CD4-positive, alpha-beta T cell (primary cell): ENCODE data around the gene CLRN1. TPM values are rescaled to one million over a fixed set of nuclear protein-coding genes. Genes with fewer than 3 reads are reported as not detected.

Experiments
- ATAC-seq: fragments of 200-7000 bp; cut with Tn5 transposase; one replicate; pipeline ENCODE4 v1.10.0; 2022; ENCODE audit warnings: mild to moderate bottlenecking; ENCODE audit not compliant: poor library complexity
- CTCF ChIA-PET: fragments of 350-600 bp; sonication (Branson Sonifier 250); formaldehyde crosslinking; loops from one replicate; lab custom pipeline; 2021; ENCODE audit warnings: antibody characterized with exemption, inconsistent platforms; lab: Charles Lee
- POLR2A ChIA-PET: fragments of 350-600 bp; sonication (Branson Sonifier 250); formaldehyde crosslinking; loops from one replicate; lab custom pipeline; 2021; ENCODE audit warnings: antibody characterized with exemption, inconsistent platforms; lab: Charles Lee
- DNase-seq, 14 experiments: peaks; one replicate each; pipeline ENCODE4 v3.0.0-alpha.2; 2013 to 2020; ENCODE audit warnings: mixed read lengths in 2 of 14
- H3K27ac ChIP-seq, 2 donors: one replicate each; pipeline versions ENCODE4 v1.5.1 to v1.7.0; 2013; ENCODE audit warnings: low read length in 2 of 2, low read depth in 1 of 2, mild to moderate bottlenecking in 1 of 2
- H3K27me3 ChIP-seq, 2 experiments: 1 replicate in 1 of 2; 2 replicates in 1 of 2; pipeline versions ENCODE4 v1.6.1 to v1.7.0; 2013; ENCODE audit warnings: low read length in 2 of 2, control low read depth in 1 of 2, mild to moderate bottlenecking in 1 of 2, moderate library complexity in 1 of 2; ENCODE audit not compliant: insufficient read depth in 2 of 2, control insufficient read depth in 1 of 2
- H3K36me3 ChIP-seq: one replicate; pipeline ENCODE4 v1.6.1; 2013; ENCODE audit warnings: low read length, control low read depth; ENCODE audit not compliant: insufficient read depth
- H3K4me1 ChIP-seq: one replicate; pipeline ENCODE4 v1.6.1; 2013; ENCODE audit warnings: low read length, control low read depth; ENCODE audit not compliant: insufficient read depth
- H3K4me3 ChIP-seq: one replicate; pipeline ENCODE4 v1.5.1; 2013; ENCODE audit warnings: mild to moderate bottlenecking, low read length, moderate library complexity
- H3K9me3 ChIP-seq, 2 experiments: 1 replicate in 1 of 2; 2 replicates in 1 of 2; pipeline versions ENCODE4 v1.6.1 to v1.7.0; 2013; ENCODE audit warnings: low read length in 2 of 2, mild to moderate bottlenecking in 2 of 2, control low read depth in 1 of 2, moderate library complexity in 1 of 2; ENCODE audit not compliant: control insufficient read depth in 1 of 2, insufficient read depth in 1 of 2
- H3K27ac Mint-ChIP-seq: one replicate; pipeline ENCODE4 v1.8.0; 2020; ENCODE audit warnings: mixed read lengths
- H3K27me3 Mint-ChIP-seq: one replicate; pipeline ENCODE4 v1.8.0; 2021; ENCODE audit warnings: mixed read lengths
- H3K36me3 Mint-ChIP-seq: one replicate; pipeline ENCODE4 v1.8.0; 2021; ENCODE audit warnings: low read depth, mixed read lengths
- H3K4me1 Mint-ChIP-seq: one replicate; pipeline ENCODE4 v1.8.0; 2021; ENCODE audit warnings: low read depth, mixed read lengths
- H3K4me3 Mint-ChIP-seq: one replicate; pipeline ENCODE4 v1.8.0; 2020; ENCODE audit warnings: mild to moderate bottlenecking, mixed read lengths
- H3K9me3 Mint-ChIP-seq: one replicate; pipeline ENCODE4 v1.8.0; 2020; ENCODE audit warnings: mixed read lengths
- CTCF ChIP-seq: fragments of 200-600 bp; IDR thresholded peaks from one replicate; pipeline ENCODE4 v1.8.0; 2022; ENCODE audit warnings: antibody characterized with exemption, mild to moderate bottlenecking
- intact Hi-C, 2 experiments: fragments of 100-400 bp; cut with DNase I in 1 of 2; cut with micrococcal nuclease in 1 of 2; formaldehyde crosslinking; loops; one replicate each; pipeline versions ENCODE4 v1.15.1 to v1.9.0; 2023 to 2025; cut with DNase I, micrococcal nuclease
- total RNA-seq, 174 experiments: library from RNA in 2 of 174; stranded (reverse) in 2 of 174; gene quantifications; one replicate each; pipeline ENCODE4 v1.2.3 and lab custom pipeline; 2021 to 2026

Gene CLRN1
- total RNA-seq, 2 experiments from 2014 or later: not detected

GRCh38 chr3:151002003-151002981 lies 29.8 kb upstream of the CLRN1 start:
- Histone ChIP-seq H3K9me3 (no peaks in the 10 kb centered on the region), H3K4me1 (no peaks in the 10 kb centered on the region), H3K27ac (no peak overlapping the region), H3K4me3 (no peak overlapping the region), H3K27me3 (no peaks in the 10 kb centered on the region), H3K36me3 (no peaks in the 10 kb centered on the region)
- TF ChIP-seq CTCF: no peak
- H3K4me3 Mint-ChIP-seq: no peak overlapping the region
- H3K27ac Mint-ChIP-seq: no peak overlapping the region
- ChIA-PET POLR2A (no interaction called here), CTCF (no interaction called here)
- no peaks in the 10 kb centered on the region for H3K36me3 Mint-ChIP-seq
- no peaks in the 10 kb centered on the region for H3K4me1 Mint-ChIP-seq
- H3K27me3 Mint-ChIP-seq: no peaks in the 10 kb centered on the region
- DNase-seq (no peak), ATAC-seq (no peak)
- H3K9me3 Mint-ChIP-seq: no peaks in the 10 kb centered on the region
- intact Hi-C loops: no loop called here

- no peaks in the 10 kb centered on the region for H3K4me1 Mint-ChIP-seq
- CTCF ChIA-PET: no interaction called here
Measured at GRCh38 chr3:150998996-150999395, 26.5 kb upstream of the CLRN1 start.

DNA sequence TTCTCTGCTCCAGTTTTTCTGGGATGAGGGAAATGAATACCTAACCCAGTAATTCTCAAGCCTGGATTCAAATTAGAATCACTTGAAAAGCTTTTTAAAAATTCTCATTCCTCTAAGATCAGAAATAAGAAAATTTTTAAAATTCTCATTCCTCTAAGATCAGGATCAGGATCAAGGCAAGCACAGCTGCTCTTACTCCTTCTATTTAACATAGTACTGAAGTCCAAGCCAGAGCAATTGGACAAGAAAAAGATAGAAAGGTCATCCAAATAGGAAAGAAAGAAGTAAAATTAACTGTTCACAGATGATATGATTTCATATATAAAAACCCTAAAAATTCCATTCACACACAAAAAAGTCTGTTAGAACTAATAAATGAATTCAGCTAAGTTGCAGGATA lies 24.2 kb upstream of the CLRN1 start:
- Mint-ChIP-seq H3K4me1 (no peaks in the 10 kb centered on the region), H3K4me3 (no peak overlapping the region), H3K9me3 (no peaks in the 10 kb centered on the region), H3K27ac (no peak overlapping the region), H3K27me3 (peaks cover 20% of the 10 kb centered on the region), H3K36me3 (no peaks in the 10 kb centered on the region)
- Histone ChIP-seq H3K4me1 (no peaks in the 10 kb centered on the region), H3K27me3 (no peaks in the 10 kb centered on the region), H3K4me3 (no peak overlapping the region), H3K9me3 (no peaks in the 10 kb centered on the region), H3K36me3 (no peaks in the 10 kb centered on the region), H3K27ac (no peak overlapping the region)
- ATAC-seq (no peak), DNase-seq (no peak)
- CTCF ChIA-PET: no interaction called here
- POLR2A ChIA-PET: no interaction called here
- no peak for TF ChIP-seq CTCF
- intact Hi-C loops: no loop called here

More at GRCh38 chr3:150998996-150999395, 26.5 kb upstream of the CLRN1 start:
- no peak for TF ChIP-seq CTCF
- Mint-ChIP-seq H3K4me3 (no peak overlapping the region), H3K36me3 (no peaks in the 10 kb centered on the region), H3K9me3 (no peaks in the 10 kb centered on the region), H3K27ac (no peak overlapping the region), H3K27me3 (peaks cover 13% of the 10 kb centered on the region)
- Histone ChIP-seq H3K36me3 (no peaks in the 10 kb centered on the region), H3K9me3 (no peaks in the 10 kb centered on the region), H3K4me3 (no peak overlapping the region), H3K27me3 (no peaks in the 10 kb centered on the region), H3K4me1 (no peaks in the 10 kb centered on the region), H3K27ac (no peak overlapping the region)
- ATAC-seq: no peak
- intact Hi-C loops: no loop called here
- POLR2A ChIA-PET: no interaction called here
- no peak for DNase-seq
